ENCODE data around the gene ABTB2. TPM values are rescaled to one million over a fixed set of nuclear protein-coding genes. Genes with fewer than 3 reads are reported as not detected.
A peak's percentile ranks its signal among the peaks of the same experiment; 100 is the strongest.

Gene ABTB2
- total and polyA plus RNA-seq, 10 of the 15 experiments (the other 5 are each of a cell fraction or from before 2014, with no cell fraction given) = 0.13 to 2.1 (median 0.72) TPM

- TF ChIP-seq CREM (IDR thresholded peaks at IDR 0.05; ENCODE audit: low read depth) (no peak), TAF1 (IDR thresholded peaks at IDR 0.05; ENCODE audit: borderline replicate concordance, low read depth, low read length) (0 out of 2 replicates have a peak, but pooled peaks have one; percentile 15), PML (IDR thresholded peaks at IDR 0.05; ENCODE audit: low read length) (no peak), PAX5 (IDR thresholded peaks at IDR 0.05; ENCODE audit: borderline replicate concordance, low read depth, low read length) (peak; percentile 80; the same call in 1 of the 2 replicates), ZBED1 (IDR thresholded peaks at IDR 0.05; ENCODE audit: borderline replicate concordance) (no peak), RELB (IDR thresholded peaks at IDR 0.05; ENCODE audit: low read depth) (peak; percentile 69; the same call in 1 of the 2 replicates), IRF4 (IDR thresholded peaks at IDR 0.05; ENCODE audit: low read depth, low read length) (peak; percentile 68; the same call in 1 of the 2 replicates), E4F1 (IDR thresholded peaks at IDR 0.05; ENCODE audit: borderline replicate concordance, partially characterized antibody) (no peak), MTA3 (IDR thresholded peaks at IDR 0.05; ENCODE audit: borderline replicate concordance, low read length) (no peak), DPF2 (IDR thresholded peaks at IDR 0.05) (peak; percentile 33; the same call in 1 of the 2 replicates), SPI1 (IDR thresholded peaks at IDR 0.05; ENCODE audit: borderline replicate concordance, insufficient read depth, low read depth, low read length) (peak; percentile 96), KLF5 (IDR thresholded peaks at IDR 0.05; ENCODE audit: partially characterized antibody) (no peak), E2F4 (IDR thresholded peaks at IDR 0.05; ENCODE audit: low read depth, low read length) (no peak), NFIC (IDR thresholded peaks at IDR 0.05; ENCODE audit: low read depth, low read length) (no peak), ZZZ3 (IDR thresholded peaks at IDR 0.05; ENCODE audit: control insufficient read depth, insufficient read length, low read depth) (no peak), SKIL (IDR thresholded peaks at IDR 0.05; ENCODE audit: low read depth, poor library complexity, severe bottlenecking) (no peak), ATF3 (IDR thresholded peaks at IDR 0.05; ENCODE audit: borderline replicate concordance, extremely low read depth, low read depth, low read length) (no peak), EZH2 (IDR thresholded peaks at IDR 0.05; ENCODE audit: borderline replicate concordance, control insufficient read depth, low read depth, low read length) (no peak), CBX5 (IDR thresholded peaks at IDR 0.05; ENCODE audit: low read depth) (no peak), MEF2B (IDR thresholded peaks at IDR 0.05; ENCODE audit: partially characterized antibody, poor library complexity, severe bottlenecking) (peak; percentile 83), GATAD2B (conservative IDR thresholded peaks at IDR 0.05; ENCODE audit: low read depth) (0 out of 2 replicates have a peak, but pooled peaks have one; percentile 42)
Measured at GRCh38 chr11:34154059-34154875, 203.5 kb downstream of the ABTB2 start (continued).
